T-helper 2 cell treated with Interferon-gamma antibody and Interleukin-4, amounts not matched to agents 5 μg/mL and 100 μg/mL, for 36 hours (primary cell): ENCODE results near the gene OTOF.

Experiments
- DNase-seq: peaks from one replicate; pipeline ENCODE4 v3.0.0; 2021; ENCODE audit warnings: low spot score
- H3K27ac Mint-ChIP-seq: one replicate; pipeline ENCODE4 v1.8.0; 2021; ENCODE audit warnings: mild to moderate bottlenecking, mixed read lengths
- H3K27me3 Mint-ChIP-seq: one replicate; pipeline ENCODE4 v1.8.0; 2021; ENCODE audit warnings: low read depth, mixed read lengths
- H3K36me3 Mint-ChIP-seq: one replicate; pipeline ENCODE4 v1.8.0; 2021; ENCODE audit warnings: low read depth, mixed read lengths
- H3K4me1 Mint-ChIP-seq: one replicate; pipeline ENCODE4 v1.8.0; 2021; ENCODE audit warnings: low read depth, mixed read lengths
- H3K4me3 Mint-ChIP-seq: one replicate; pipeline ENCODE4 v1.8.0; 2022; ENCODE audit warnings: mild to moderate bottlenecking, moderate library complexity, mixed read lengths
- H3K9me3 Mint-ChIP-seq: one replicate; pipeline ENCODE4 v1.8.0; 2021; ENCODE audit warnings: mixed read lengths

OTOF gene

DNA sequence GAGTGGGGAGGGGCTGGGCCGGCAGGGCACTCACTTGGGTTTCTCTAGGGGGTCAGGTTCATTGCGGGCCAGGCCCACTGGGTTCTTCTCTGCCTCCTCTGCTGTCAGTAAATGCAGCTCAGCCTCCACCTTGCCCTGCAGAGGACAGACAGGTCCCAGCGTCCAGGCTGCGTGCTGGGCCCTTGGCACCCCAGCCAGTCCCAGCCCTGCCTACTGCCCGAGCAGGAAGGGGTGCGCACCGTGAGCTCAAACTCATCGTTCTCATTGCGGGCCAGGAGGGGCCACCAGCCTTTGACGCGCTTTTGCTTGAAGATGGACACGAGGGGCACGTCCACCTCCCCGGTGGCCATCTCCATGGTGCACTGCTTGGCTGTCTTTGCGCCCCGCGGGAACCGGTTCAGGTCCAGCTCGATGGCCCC, 17.3 kb downstream of the OTOF start:
- Mint-ChIP-seq H3K27ac (no peak overlapping the region), H3K27me3 (no peaks in the 10 kb centered on the region), H3K4me3 (no peak overlapping the region), H3K4me1 (no peaks in the 10 kb centered on the region), H3K9me3 (no peaks in the 10 kb centered on the region), H3K36me3 (no peaks in the 10 kb centered on the region)
- no peak for DNase-seq

- no peak for DNase-seq
- Mint-ChIP-seq H3K27ac (no peak overlapping the region), H3K4me1 (no peaks in the 10 kb centered on the region), H3K4me3 (no peak overlapping the region), H3K27me3 (no peaks in the 10 kb centered on the region), H3K36me3 (no peaks in the 10 kb centered on the region), H3K9me3 (no peaks in the 10 kb centered on the region)
Measured at GRCh38 chr2:26459991-26460612, 17.8 kb downstream of the OTOF start.

DNA sequence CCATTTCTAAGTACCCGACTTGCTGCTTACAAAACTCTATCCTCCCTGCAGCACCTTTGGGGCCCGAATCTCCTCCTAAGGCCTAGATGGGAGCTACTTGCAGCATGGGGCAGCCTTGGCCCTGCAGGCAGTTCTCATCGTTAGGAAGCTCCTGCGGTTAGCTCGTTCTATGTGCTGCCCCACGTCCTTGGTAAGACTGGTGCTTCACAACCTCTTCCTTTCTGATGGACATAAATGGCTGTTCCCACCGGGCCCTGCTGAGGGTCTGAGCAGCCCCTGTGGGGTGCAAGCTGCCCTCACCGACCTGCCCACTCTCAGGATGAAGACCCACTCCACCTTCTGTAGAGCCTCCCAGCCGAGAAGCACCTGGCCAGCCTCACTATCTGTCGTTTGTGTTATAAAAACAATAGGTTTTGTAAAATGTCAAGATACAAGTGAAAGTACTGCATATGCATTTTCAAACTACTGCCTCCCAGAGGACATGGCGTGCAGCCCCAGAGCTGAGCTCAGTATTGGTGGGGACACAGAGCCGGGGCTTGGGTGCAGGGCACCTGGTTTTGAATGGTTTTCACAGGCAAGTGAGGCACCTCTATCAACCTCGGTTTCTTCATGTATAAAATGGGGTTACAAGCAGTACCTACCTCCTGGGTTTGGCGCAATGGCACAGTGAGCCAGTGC, 19.4 kb downstream of the OTOF start:
- Mint-ChIP-seq H3K4me3 (no peak overlapping the region), H3K27ac (no peak overlapping the region), H3K9me3 (no peaks in the 10 kb centered on the region), H3K36me3 (no peaks in the 10 kb centered on the region), H3K27me3 (no peaks in the 10 kb centered on the region), H3K4me1 (no peaks in the 10 kb centered on the region)
- DNase-seq = no peak

GRCh38 chr2:26457695-26458364, 20.1 kb downstream of the OTOF start:
- no peaks in the 10 kb centered on the region for H3K27me3 Mint-ChIP-seq
- no peak overlapping the region for H3K4me3 Mint-ChIP-seq
- H3K27ac Mint-ChIP-seq = no peak overlapping the region
- no peaks in the 10 kb centered on the region for H3K4me1 Mint-ChIP-seq
- no peak for DNase-seq
- H3K9me3 Mint-ChIP-seq = no peaks in the 10 kb centered on the region
- no peaks in the 10 kb centered on the region for H3K36me3 Mint-ChIP-seq

GRCh38 chr2:26457251-26457666, 20.7 kb downstream of the OTOF start:
- H3K4me3 Mint-ChIP-seq = no peak overlapping the region
- no peaks in the 10 kb centered on the region for H3K36me3 Mint-ChIP-seq
- H3K27me3 Mint-ChIP-seq = no peaks in the 10 kb centered on the region
- H3K27ac Mint-ChIP-seq = no peak overlapping the region
- H3K9me3 Mint-ChIP-seq = no peaks in the 10 kb centered on the region
- no peaks in the 10 kb centered on the region for H3K4me1 Mint-ChIP-seq
- no peak for DNase-seq

DNA sequence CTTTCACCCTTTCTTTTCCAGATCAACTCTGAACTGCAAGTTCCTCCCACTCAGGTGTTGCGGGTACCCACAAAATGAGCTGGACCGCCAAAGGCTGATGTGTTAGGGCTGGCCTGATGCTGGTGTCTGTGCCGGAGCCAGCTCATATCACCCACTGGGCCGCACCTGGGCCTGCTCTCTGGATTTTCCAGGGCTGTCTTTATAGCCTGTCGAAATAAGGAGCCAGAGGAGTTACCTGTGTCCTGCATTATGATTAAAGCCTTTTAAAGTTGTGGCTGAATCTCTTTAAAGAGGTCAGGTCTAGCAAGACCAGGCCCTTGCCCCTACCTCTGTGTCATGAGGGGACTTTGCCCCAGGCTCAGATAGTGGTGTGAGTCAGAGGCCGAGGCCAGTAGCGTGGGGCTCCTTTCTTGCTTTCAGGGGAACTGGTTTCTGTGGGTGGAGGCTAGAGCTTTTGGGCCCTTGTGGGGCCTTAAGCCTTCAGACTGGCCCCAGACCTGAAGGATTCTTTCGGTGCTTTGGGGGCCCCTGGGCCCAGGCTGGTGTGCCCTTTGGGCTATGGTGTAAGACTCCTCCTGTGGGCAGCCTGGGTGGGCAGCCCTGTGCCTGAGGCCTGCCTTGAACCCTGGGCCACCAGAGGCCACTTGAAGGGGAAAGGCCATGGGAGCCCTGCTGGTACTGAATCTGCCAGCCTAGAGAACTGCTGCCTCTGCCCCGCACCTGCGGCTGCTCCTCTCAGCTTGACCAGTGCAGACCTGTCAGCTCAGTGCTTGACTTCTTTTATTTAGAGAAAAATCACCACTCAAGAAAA, 21.3 kb downstream of the OTOF start:
- Mint-ChIP-seq H3K27ac (no peak overlapping the region), H3K36me3 (no peaks in the 10 kb centered on the region), H3K4me3 (no peak overlapping the region), H3K27me3 (no peaks in the 10 kb centered on the region), H3K9me3 (no peaks in the 10 kb centered on the region), H3K4me1 (no peaks in the 10 kb centered on the region)
- no peak for DNase-seq

- H3K36me3 Mint-ChIP-seq = no peaks in the 10 kb centered on the region
- no peak overlapping the region for H3K27ac Mint-ChIP-seq
- no peak overlapping the region for H3K4me3 Mint-ChIP-seq
- H3K9me3 Mint-ChIP-seq = no peaks in the 10 kb centered on the region
- no peaks in the 10 kb centered on the region for H3K27me3 Mint-ChIP-seq
- no peaks in the 10 kb centered on the region for H3K4me1 Mint-ChIP-seq
- no peak for DNase-seq
Measured at GRCh38 chr2:26455670-26456439, 22.1 kb downstream of the OTOF start.

DNA sequence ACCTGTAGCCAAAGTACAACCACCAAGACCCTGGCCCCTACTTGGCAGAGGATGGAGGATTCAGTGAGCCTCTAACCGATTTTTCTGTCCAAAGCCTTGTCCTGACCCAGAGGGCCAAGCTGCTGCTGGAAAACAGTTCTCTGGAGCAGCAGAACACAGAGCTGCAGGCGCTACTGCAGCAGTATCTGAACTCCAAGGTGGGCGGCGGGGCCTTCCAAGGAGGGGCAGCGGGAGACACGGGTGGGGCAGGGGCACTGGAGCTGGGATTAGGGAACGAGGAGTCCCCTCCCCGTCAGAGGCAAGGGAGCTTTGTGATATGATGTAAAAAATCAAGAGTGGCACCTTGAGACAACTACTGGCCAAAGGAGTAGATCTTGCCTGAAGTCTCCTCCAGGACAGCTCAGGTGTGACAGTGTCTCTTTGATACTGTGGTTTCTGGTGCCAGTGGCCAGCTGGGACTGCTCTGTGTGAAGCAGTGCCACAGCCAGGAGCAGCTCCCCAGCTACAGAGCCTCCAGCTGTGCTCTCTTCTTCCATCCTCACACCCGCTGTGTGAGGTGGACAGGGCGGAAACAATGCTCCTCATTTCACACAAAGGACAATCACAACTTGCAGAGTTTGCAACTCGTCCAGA, 22.8 kb downstream of the OTOF start:
- DNase-seq = no peak
- no peak overlapping the region for H3K27ac Mint-ChIP-seq
- H3K4me1 Mint-ChIP-seq = no peaks in the 10 kb centered on the region
- H3K9me3 Mint-ChIP-seq = no peaks in the 10 kb centered on the region
- H3K36me3 Mint-ChIP-seq = no peaks in the 10 kb centered on the region
- no peaks in the 10 kb centered on the region for H3K27me3 Mint-ChIP-seq
- no peak overlapping the region for H3K4me3 Mint-ChIP-seq

GRCh38 chr2:26454561-26455001, 23.3 kb downstream of the OTOF start:
- DNase-seq = no peak
- Mint-ChIP-seq H3K4me3 (no peak overlapping the region), H3K36me3 (no peaks in the 10 kb centered on the region), H3K4me1 (no peaks in the 10 kb centered on the region), H3K27ac (no peak overlapping the region), H3K27me3 (no peaks in the 10 kb centered on the region), H3K9me3 (no peaks in the 10 kb centered on the region)

- Mint-ChIP-seq H3K4me1 (no peaks in the 10 kb centered on the region), H3K9me3 (no peaks in the 10 kb centered on the region), H3K4me3 (no peak overlapping the region), H3K36me3 (no peaks in the 10 kb centered on the region), H3K27me3 (no peaks in the 10 kb centered on the region), H3K27ac (no peak overlapping the region)
- no peak for DNase-seq
Measured at GRCh38 chr2:26453421-26454329, 24.2 kb downstream of the OTOF start.

DNA sequence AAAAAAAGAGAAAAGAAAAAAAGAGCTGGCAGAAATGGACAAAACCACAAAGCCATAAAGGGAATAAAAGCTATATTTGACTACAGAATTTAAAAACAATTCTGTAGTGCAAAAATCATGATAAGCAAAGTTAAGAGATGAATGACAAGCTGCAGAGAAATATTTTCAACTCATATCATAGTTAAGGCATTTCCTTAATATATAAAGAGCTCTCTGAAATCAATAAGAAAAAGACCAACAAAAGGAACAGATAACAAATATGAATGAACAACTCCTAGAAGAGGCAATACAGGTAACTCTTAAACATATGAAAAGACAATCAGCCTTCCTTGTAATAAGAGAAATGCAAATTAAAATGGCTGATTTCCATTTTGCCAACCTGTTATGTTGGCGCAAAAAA, 26.2 kb downstream of the OTOF start:
- Mint-ChIP-seq H3K4me1 (no peaks in the 10 kb centered on the region), H3K36me3 (no peaks in the 10 kb centered on the region), H3K27ac (no peak overlapping the region), H3K9me3 (no peaks in the 10 kb centered on the region), H3K4me3 (no peak overlapping the region), H3K27me3 (no peaks in the 10 kb centered on the region)
- DNase-seq = no peak

DNA sequence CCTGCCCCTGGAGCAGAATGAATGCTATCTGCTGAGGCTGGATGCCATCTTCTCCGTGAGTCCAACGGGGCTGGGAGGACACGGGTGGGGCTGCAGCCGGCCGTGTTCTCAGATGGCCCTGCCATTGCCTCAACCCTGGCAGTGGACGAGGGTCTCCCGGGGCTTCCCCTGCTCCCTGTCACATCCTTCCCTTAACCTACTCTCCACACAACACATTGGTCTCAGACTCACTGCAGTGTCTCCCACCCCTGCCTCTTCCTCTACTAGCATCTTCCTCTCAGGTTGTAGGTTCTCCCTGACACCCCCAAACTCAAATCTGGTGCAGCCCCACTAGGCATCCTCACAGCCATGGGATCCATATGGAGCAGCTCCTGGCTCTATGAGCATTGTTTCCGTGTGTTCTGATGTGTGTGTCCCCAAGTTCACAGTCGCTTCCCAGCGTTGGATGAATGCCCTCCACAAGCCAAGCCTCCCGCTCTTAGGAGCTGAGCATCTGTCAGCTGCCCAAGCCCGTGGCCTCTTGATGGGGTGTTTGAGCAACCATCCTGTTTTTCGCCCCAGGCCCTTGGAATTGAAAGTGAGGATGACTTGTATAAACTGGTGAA, 27.8 kb downstream of the OTOF start:
- no peak for DNase-seq
- Mint-ChIP-seq H3K9me3 (no peaks in the 10 kb centered on the region), H3K27me3 (no peaks in the 10 kb centered on the region), H3K4me1 (no peaks in the 10 kb centered on the region), H3K27ac (no peak overlapping the region), H3K36me3 (no peaks in the 10 kb centered on the region), H3K4me3 (no peak overlapping the region)
